DOHH2 (cell line): ENCODE measurements around the gene PTBP1.
"Not testable (repeated sequence)": the region's sequence is repeated elsewhere in the genome, so short reads cannot be mapped to it uniquely, and the experiment has no call there.

Experiments used
- H3F3A ChIP-seq: fragments of 200-600 bp; sonication (generic), shearing (Covaris generic); 2 replicates; pipeline ENCODE4 v1.6.0; 2016; ENCODE audit warnings: antibody characterized with exemption, mild to moderate bottlenecking; ENCODE audit not compliant: control insufficient read depth, insufficient read depth
- H3K27ac ChIP-seq: fragments of 200-600 bp; sonication (generic); 2 replicates; pipeline ENCODE4 v1.5.1; 2014; ENCODE audit warnings: low read depth, mild to moderate bottlenecking, low read length, moderate library complexity
- H3K27me3 ChIP-seq: fragments of 200-600 bp; sonication (generic); 2 replicates; pipeline ENCODE4 v1.6.1; 2014; ENCODE audit warnings: mild to moderate bottlenecking, low read length, mixed read lengths; ENCODE audit not compliant: control insufficient read depth
- H3K36me3 ChIP-seq: fragments of 200-600 bp; sonication (generic); 2 replicates; pipeline ENCODE4 v1.6.1; 2014; ENCODE audit warnings: mild to moderate bottlenecking, low read length, moderate library complexity, mixed read lengths; ENCODE audit not compliant: control insufficient read depth
- H3K4me1 ChIP-seq: fragments of 200-600 bp; sonication (generic); 2 replicates; pipeline ENCODE4 v1.6.1; 2014; ENCODE audit warnings: mild to moderate bottlenecking, low read length, mixed read lengths; ENCODE audit not compliant: control insufficient read depth
- H3K4me2 ChIP-seq: fragments of 200-600 bp; sonication (generic); 2 replicates; pipeline ENCODE4 v1.6.0; 2014; ENCODE audit warnings: mild to moderate bottlenecking, low read length, moderate library complexity
- H3K4me3 ChIP-seq: fragments of 200-600 bp; sonication (generic); 2 replicates; pipeline ENCODE4 v1.5.1; 2014; ENCODE audit warnings: mild to moderate bottlenecking, low read length, mixed read lengths
- H3K79me2 ChIP-seq: fragments of 200-600 bp; sonication (generic); 2 replicates; pipeline ENCODE4 v1.6.1; 2014; ENCODE audit warnings: mild to moderate bottlenecking, low read length, mixed read lengths; ENCODE audit not compliant: control insufficient read depth
- H3K9me2 ChIP-seq: fragments of 200-600 bp; sonication (generic); replicated peaks from 2 replicates; pipeline ENCODE4 v1.6.1; 2014; ENCODE audit warnings: mild to moderate bottlenecking, low read length, mixed read lengths; ENCODE audit not compliant: control insufficient read depth
- H3K9me3 ChIP-seq: fragments of 200-600 bp; sonication (generic); 2 replicates; pipeline ENCODE4 v1.6.1; 2014; ENCODE audit warnings: antibody characterized with exemption, low read length, mixed read lengths; ENCODE audit not compliant: control insufficient read depth, insufficient read depth
- H4K20me1 ChIP-seq: fragments of 200-600 bp; sonication (generic); 2 replicates; pipeline ENCODE4 v1.6.0; 2014; ENCODE audit warnings: low read depth, mild to moderate bottlenecking, antibody characterized with exemption, low read length, moderate library complexity; ENCODE audit not compliant: control insufficient read depth, insufficient read depth
- EZH2phosphoT487 ChIP-seq: fragments of 200-600 bp; sonication (generic); IDR thresholded peaks from 2 replicates; pipeline ENCODE4 v1.6.1; 2017; ENCODE audit warnings: borderline replicate concordance, mild to moderate bottlenecking, antibody characterized with exemption, low read length, moderate library complexity, mixed read lengths
- TF ChIP-seq, protein P1 (sequence below): fragments of 200-600 bp; sonication (generic); IDR thresholded peaks from one replicate; pipeline ENCODE4 v1.5.1; 2014; ENCODE audit warnings: antibody characterized with exemption, mild to moderate bottlenecking, low read depth, low read length; ENCODE audit not compliant: poor library complexity, severe bottlenecking

Gene PTBP1

DNA sequence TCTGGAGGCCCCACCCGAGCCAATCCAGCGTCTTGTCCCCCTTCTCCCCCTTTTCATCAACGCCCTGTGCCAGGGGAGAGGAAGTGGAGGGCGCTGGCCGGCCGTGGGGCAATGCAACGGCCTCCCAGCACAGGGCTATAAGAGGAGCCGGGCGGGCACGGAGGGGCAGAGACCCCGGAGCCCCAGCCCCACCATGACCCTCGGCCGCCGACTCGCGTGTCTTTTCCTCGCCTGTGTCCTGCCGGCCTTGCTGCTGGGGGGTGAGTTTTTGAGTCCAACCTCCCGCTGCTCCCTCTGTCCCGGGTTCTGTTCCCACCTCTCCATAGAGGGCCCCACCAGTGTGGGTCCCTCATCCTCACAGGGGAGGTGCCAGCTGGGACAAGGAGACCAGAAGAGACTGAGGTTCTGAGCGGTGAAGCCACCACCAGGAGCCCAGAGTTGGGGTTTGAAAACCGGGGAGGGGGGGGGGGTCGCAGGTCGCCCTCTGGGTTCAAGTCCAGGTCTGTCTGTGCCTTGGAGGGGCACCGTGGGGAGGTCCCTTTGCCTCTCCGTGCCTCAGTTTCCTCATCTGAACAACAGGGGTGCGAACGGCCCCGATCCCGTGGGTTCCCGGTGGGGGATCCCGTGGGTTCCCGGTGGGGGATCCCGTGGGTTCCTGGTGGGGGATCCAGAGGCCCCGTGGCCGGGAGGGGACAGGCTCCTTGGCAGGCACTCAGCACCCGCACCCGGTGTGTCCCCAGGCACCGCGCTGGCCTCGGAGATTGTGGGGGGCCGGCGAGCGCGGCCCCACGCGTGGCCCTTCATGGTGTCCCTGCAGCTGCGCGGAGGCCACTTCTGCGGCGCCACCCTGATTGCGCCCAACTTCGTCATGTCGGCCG lies 55.1 kb downstream of the PTBP1 start, which contains the start of gene ELANE:
Gene ELANE, plus strand, starts transcription at position 168 of the 878 bp plus-strand sequence. Its CDS starts 26 bp downstream, at position 194.
- H3K79me2 ChIP-seq: no peaks in the 10 kb centered on the region
- peaks cover 3% of the 10 kb centered on the region; the same call in 1 of the 2 replicates for H3K27me3 ChIP-seq
- no peaks in the 10 kb centered on the region for H3K9me2 ChIP-seq
- no peaks in the 10 kb centered on the region for H4K20me1 ChIP-seq
- H3K27ac ChIP-seq: no peak within 1 kb of the TSS
- H3K4me3 ChIP-seq: no peak within 1 kb of the TSS
- no peak within 1 kb of the TSS for H3K4me2 ChIP-seq
- H3F3A ChIP-seq: no peaks in the 10 kb centered on the region
- H3K36me3 ChIP-seq: no peaks in the 10 kb centered on the region
- H3K4me1 ChIP-seq: no peaks in the 10 kb centered on the region
- TF ChIP-seq, protein P1, sequence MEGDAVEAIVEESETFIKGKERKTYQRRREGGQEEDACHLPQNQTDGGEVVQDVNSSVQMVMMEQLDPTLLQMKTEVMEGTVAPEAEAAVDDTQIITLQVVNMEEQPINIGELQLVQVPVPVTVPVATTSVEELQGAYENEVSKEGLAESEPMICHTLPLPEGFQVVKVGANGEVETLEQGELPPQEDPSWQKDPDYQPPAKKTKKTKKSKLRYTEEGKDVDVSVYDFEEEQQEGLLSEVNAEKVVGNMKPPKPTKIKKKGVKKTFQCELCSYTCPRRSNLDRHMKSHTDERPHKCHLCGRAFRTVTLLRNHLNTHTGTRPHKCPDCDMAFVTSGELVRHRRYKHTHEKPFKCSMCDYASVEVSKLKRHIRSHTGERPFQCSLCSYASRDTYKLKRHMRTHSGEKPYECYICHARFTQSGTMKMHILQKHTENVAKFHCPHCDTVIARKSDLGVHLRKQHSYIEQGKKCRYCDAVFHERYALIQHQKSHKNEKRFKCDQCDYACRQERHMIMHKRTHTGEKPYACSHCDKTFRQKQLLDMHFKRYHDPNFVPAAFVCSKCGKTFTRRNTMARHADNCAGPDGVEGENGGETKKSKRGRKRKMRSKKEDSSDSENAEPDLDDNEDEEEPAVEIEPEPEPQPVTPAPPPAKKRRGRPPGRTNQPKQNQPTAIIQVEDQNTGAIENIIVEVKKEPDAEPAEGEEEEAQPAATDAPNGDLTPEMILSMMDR: no peak
- no peak for TF ChIP-seq EZH2phosphoT487
- H3K9me3 ChIP-seq: no peaks in the 10 kb centered on the region

DNA sequence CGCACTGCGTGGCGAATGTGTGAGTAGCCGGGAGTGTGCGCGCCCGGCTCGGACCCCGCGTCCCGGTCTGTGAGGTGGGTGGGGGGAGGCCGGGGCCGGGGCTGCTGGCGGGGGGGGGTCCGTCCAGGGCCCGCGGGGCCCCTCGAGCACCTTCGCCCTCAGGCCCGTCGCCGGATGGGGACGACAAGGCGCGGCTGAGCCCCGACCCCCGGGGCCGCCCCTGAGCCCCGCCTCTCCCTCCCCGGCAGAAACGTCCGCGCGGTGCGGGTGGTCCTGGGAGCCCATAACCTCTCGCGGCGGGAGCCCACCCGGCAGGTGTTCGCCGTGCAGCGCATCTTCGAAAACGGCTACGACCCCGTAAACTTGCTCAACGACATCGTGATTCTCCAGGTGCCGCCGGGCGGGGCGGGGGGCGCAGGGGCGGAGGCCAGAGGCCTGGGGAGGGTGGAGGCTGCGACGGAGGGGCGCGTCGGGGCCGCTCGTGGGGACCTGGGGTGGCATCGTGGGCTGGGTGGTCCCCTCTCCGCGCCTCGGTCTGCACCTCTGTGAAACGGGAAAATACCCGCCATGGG lies 55.8 kb downstream of the PTBP1 start:
- Histone ChIP-seq H3K4me3 (no peak overlapping the region), H4K20me1 (no peaks in the 10 kb centered on the region), H3F3A (no peaks in the 10 kb centered on the region), H3K36me3 (no peaks in the 10 kb centered on the region), H3K27ac (no peak overlapping the region), H3K4me2 (no peak overlapping the region), H3K4me1 (no peaks in the 10 kb centered on the region), H3K27me3 (peaks cover 3% of the 10 kb centered on the region; the same call in 1 of the 2 replicates), H3K79me2 (no peaks in the 10 kb centered on the region), H3K9me2 (no peaks in the 10 kb centered on the region), H3K9me3 (no peaks in the 10 kb centered on the region)
- no peak for TF ChIP-seq EZH2phosphoT487
- TF ChIP-seq, protein P1: no peak

DNA sequence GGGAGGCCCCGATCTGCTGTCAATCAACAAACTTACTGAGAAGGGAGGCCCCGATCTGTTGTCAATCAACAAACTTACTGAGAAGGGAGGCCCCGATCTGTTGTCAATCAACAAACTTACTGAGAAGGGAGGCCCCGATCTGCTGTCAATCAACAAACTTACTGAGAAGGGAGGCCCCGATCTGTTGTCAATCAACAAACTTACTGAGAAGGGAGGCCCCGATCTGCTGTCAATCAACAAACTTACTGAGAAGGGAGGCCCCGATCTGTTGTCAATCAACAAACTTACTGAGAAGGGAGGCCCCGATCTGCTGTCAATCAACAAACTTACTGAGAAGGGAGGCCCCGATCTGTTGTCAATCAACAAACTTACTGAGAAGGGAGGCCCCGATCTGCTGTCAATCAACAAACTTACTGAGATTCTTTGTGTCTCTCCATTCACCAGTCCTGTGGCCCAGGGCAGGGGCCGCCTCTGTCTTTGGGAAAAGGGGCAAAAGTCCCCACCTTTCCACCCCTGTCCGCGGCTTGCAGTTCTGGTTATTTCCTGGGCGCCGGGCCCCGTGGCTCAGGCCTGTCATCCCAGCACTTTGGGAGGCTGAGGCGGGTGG lies 56.5 kb downstream of the PTBP1 start:
- H3K4me2 ChIP-seq, H4K20me1 ChIP-seq, H3K36me3 ChIP-seq, H3K79me2 ChIP-seq, H3K9me3 ChIP-seq, H3K27me3 ChIP-seq, H3K4me3 ChIP-seq, H3K27ac ChIP-seq, H3K4me1 ChIP-seq, H3F3A ChIP-seq, H3K9me2 ChIP-seq: not testable (repeated sequence)
